B cell (primary cell): ENCODE results near the gene ZSWIM6. TPM values are rescaled to one million over a fixed set of nuclear protein-coding genes. Genes with fewer than 3 reads are reported as not detected.

ENCODE experiments used
- ATAC-seq: fragments of 200-7000 bp; cut with Tn5 transposase; one replicate; pipeline ENCODE4 v1.10.0; 2021; ENCODE audit warnings: low read depth, mild to moderate bottlenecking, moderate number of reproducible peaks, moderate library complexity
- CTCF ChIA-PET: fragments of 350-600 bp; sonication (Branson Sonifier 250); formaldehyde crosslinking; loops from one replicate; lab custom pipeline; 2021; ENCODE audit warnings: antibody characterized with exemption, inconsistent platforms; lab: Charles Lee
- POLR2A ChIA-PET: fragments of 350-600 bp; sonication (Branson Sonifier 250); formaldehyde crosslinking; loops from one replicate; lab custom pipeline; 2021; ENCODE audit warnings: antibody characterized with exemption; lab: Charles Lee
- DNase-seq: peaks from one replicate; pipeline ENCODE4 v3.0.0; 2013
- H2AFZ ChIP-seq: 2 replicates; pipeline ENCODE4 v1.6.1; 2012; ENCODE audit warnings: mild to moderate bottlenecking, low read depth, low read length; ENCODE audit not compliant: insufficient read depth, poor library complexity, severe bottlenecking
- H3K27ac ChIP-seq, 2 donors: 1 replicate in 1 of 2; 2 replicates in 1 of 2; pipeline ENCODE4 v1.5.1; 2012 to 2013; ENCODE audit warnings: low read length in 2 of 2, mild to moderate bottlenecking in 2 of 2, moderate library complexity in 1 of 2
- H3K27me3 ChIP-seq, 4 experiments: fragments of 200-600 bp in 1 of 4; sonication (generic) in 1 of 4; replicated peaks in 1 of 4; 1 replicate in 2 of 4; 2 replicates in 2 of 4; pipeline versions ENCODE4 v1.6.1 to v1.7.0; 2013 to 2016; ENCODE audit warnings: low read length in 3 of 4, mild to moderate bottlenecking in 2 of 4, mixed read lengths in 1 of 4, moderate library complexity in 1 of 4; ENCODE audit not compliant: insufficient read depth in 4 of 4, control insufficient read depth in 3 of 4; ENCODE audit errors: control extremely low read depth in 1 of 4
- H3K36me3 ChIP-seq, 2 experiments: replicated peaks in 1 of 2; 1 replicate in 1 of 2; 2 replicates in 1 of 2; pipeline versions ENCODE4 v1.6.1 to v1.7.1; 2013; ENCODE audit warnings: low read length in 1 of 2; ENCODE audit not compliant: insufficient read depth in 2 of 2, control insufficient read depth in 1 of 2; ENCODE audit errors: control extremely low read depth in 1 of 2, extremely low read depth in 1 of 2
- H3K4me1 ChIP-seq, 2 donors: fragments of 200-600 bp in 1 of 2; sonication (generic) in 1 of 2; 1 replicate in 1 of 2; 2 replicates in 1 of 2; pipeline versions ENCODE4 v1.5.1 to v1.6.1; 2013 to 2017; ENCODE audit warnings: low read length in 2 of 2; ENCODE audit not compliant: control insufficient read depth in 2 of 2, insufficient read depth in 2 of 2
- H3K4me2 ChIP-seq: replicated peaks from 2 replicates; pipeline ENCODE3; 2012; ENCODE audit warnings: mild to moderate bottlenecking, low read depth, low read length; ENCODE audit not compliant: poor library complexity, severe bottlenecking
- H3K4me3 ChIP-seq, 5 experiments: fragments of 200-600 bp in 1 of 5; sonication (generic) in 1 of 5; 1 replicate in 3 of 5; 2 replicates in 2 of 5; pipeline versions ENCODE4 v1.5.1 to v1.7.0; 2011 to 2016; ENCODE audit warnings: low read length in 4 of 5, mild to moderate bottlenecking in 4 of 5, low read depth in 2 of 5, control low read depth in 1 of 5, moderate library complexity in 1 of 5; ENCODE audit not compliant: insufficient read depth in 1 of 5; ENCODE audit errors: control extremely low read depth in 1 of 5, extremely low read depth in 1 of 5
- H3K79me2 ChIP-seq: fragments of 200-600 bp; sonication (generic); one replicate; pipeline ENCODE4 v1.6.0; 2016; ENCODE audit warnings: low read length; ENCODE audit not compliant: control insufficient read depth, insufficient read depth
- H3K9ac ChIP-seq: fragments of 200-600 bp; sonication (generic); 2 replicates; pipeline ENCODE4 v1.6.1; 2017; ENCODE audit warnings: mild to moderate bottlenecking, low read length, moderate library complexity
- H3K9me3 ChIP-seq, 3 donors: one replicate each; pipeline versions ENCODE4 v1.6.1 to v1.7.1; 2013; ENCODE audit warnings: low read length in 2 of 3; ENCODE audit not compliant: control insufficient read depth in 2 of 3, insufficient read depth in 1 of 3; ENCODE audit errors: control extremely low read depth in 1 of 3
- H4K20me1 ChIP-seq: 2 replicates; pipeline ENCODE4 v1.6.0; 2012; ENCODE audit warnings: mild to moderate bottlenecking, low read length; ENCODE audit not compliant: insufficient read depth, control insufficient read depth, poor library complexity, severe bottlenecking
- H3K27ac Mint-ChIP-seq: one replicate; pipeline ENCODE4 v1.8.0; 2021; ENCODE audit warnings: mixed read lengths
- H3K27me3 Mint-ChIP-seq: one replicate; pipeline ENCODE4 v1.8.0; 2021; ENCODE audit warnings: mixed read lengths
- H3K4me1 Mint-ChIP-seq: one replicate; pipeline ENCODE4 v1.8.0; 2021; ENCODE audit warnings: mixed read lengths
- H3K4me3 Mint-ChIP-seq: one replicate; pipeline ENCODE4 v1.8.0; 2021; ENCODE audit warnings: mixed read lengths
- H3K9me3 Mint-ChIP-seq: one replicate; pipeline ENCODE4 v1.8.0; 2022; ENCODE audit warnings: mixed read lengths; ENCODE audit not compliant: insufficient read depth
- CTCF ChIP-seq: fragments of 200-600 bp; IDR thresholded peaks from one replicate; pipeline ENCODE4 v1.8.0; 2022; ENCODE audit warnings: antibody characterized with exemption, mild to moderate bottlenecking
- EZH2 ChIP-seq: IDR thresholded peaks from 2 replicates; pipeline ENCODE4 v1.6.1; 2012; ENCODE audit warnings: borderline replicate concordance, low read depth, mild to moderate bottlenecking, moderate library complexity, low read length; ENCODE audit not compliant: insufficient read depth, poor library complexity, severe bottlenecking
- WGBS: methylation state at CpG from one replicate; pipeline ENCODE4 v1.1.5; 2013; ENCODE audit warnings: missing lambda C conversion rate; ENCODE audit not compliant: insufficient coverage; 5-methylcytosine and 5-hydroxymethylcytosine counted together
- intact Hi-C: fragments of 100-400 bp; cut with micrococcal nuclease; formaldehyde crosslinking; loops from one replicate; pipeline ENCODE4 v1.10.0; 2022
- polyA plus RNA-seq: library from polyadenylated mRNA; depleted of rRNA; stranded (reverse); fragments of >200 nt; gene quantifications from 2 replicates; pipeline ENCODE4 v1.2.3, GENCODE V29; 2012
- total RNA-seq, 2 donors: library from RNA; stranded (reverse); fragments of 120-200 nt in 1 of 2; gene quantifications; 1 replicate in 1 of 2; 2 replicates in 1 of 2; pipeline versions ENCODE4 v1.2.3 to v1.2.4, GENCODE V29; 2013 to 2022

The ZSWIM6 gene
- total and polyA plus RNA-seq, 2 donors (not counting 1 experiment from before 2014, with no cell fraction given): 7.9 to 16.4 TPM

GRCh38 chr5:61351733-61352132 is 19.7 kb downstream of the ZSWIM6 start:
- no peaks in the 10 kb centered on the region for H3K9me3 Mint-ChIP-seq
- H3K27ac Mint-ChIP-seq: no peak overlapping the region
- H3K27ac ChIP-seq: no peak overlapping the region
- H3K79me2 ChIP-seq: peaks cover 77% of the 10 kb centered on the region
- no peak overlapping the region for H3K4me3 ChIP-seq
- no peak overlapping the region for H2AFZ ChIP-seq
- H3K36me3 ChIP-seq: no peaks in the 10 kb centered on the region
- TF ChIP-seq EZH2 (no peak), CTCF (no peak)
- CTCF ChIA-PET: no interaction called here
- H3K4me1 ChIP-seq: peaks cover 0 to 6% of the 10 kb centered on the region in 2 donors
- no peak overlapping the region for H3K9ac ChIP-seq
- POLR2A ChIA-PET: no interaction called here
- DNase-seq (no peak), ATAC-seq (no peak)
- H3K4me1 Mint-ChIP-seq: peaks cover 50% of the 10 kb centered on the region
- WGBS: 100% methylated on average over 1 of the region's 2 CpGs
- peaks cover 55% of the 10 kb centered on the region for H4K20me1 ChIP-seq
- peaks cover 0 to under 1% (median 0%) of the 10 kb centered on the region in 3 donors for H3K9me3 ChIP-seq
- intact Hi-C loops: no loop called here
- no peak overlapping the region for H3K4me3 Mint-ChIP-seq
- no peak overlapping the region for H3K4me2 ChIP-seq
- H3K27me3 ChIP-seq: no peaks in the 10 kb centered on the region
- H3K27me3 Mint-ChIP-seq: no peaks in the 10 kb centered on the region

- Mint-ChIP-seq H3K27me3 (no peaks in the 10 kb centered on the region), H3K27ac (no peak overlapping the region), H3K9me3 (no peaks in the 10 kb centered on the region), H3K4me3 (no peak overlapping the region), H3K4me1 (peaks cover 47% of the 10 kb centered on the region)
- DNase-seq (no peak), ATAC-seq (no peak)
- Histone ChIP-seq H3K36me3 (no peaks in the 10 kb centered on the region), H2AFZ (no peak overlapping the region), H3K4me1 (peaks cover 0 to 6% of the 10 kb centered on the region in 2 donors), H4K20me1 (peaks cover 50% of the 10 kb centered on the region), H3K9me3 (peaks cover 0 to 5% (median 2%) of the 10 kb centered on the region in 3 donors), H3K9ac (no peak overlapping the region), H3K4me2 (no peak overlapping the region), H3K27me3 (no peaks in the 10 kb centered on the region), H3K4me3 (no peak overlapping the region), H3K79me2 (peaks cover 78% of the 10 kb centered on the region), H3K27ac (no peak overlapping the region)
- TF ChIP-seq EZH2 (no peak), CTCF (no peak)
- intact Hi-C loops: no loop called here
- ChIA-PET CTCF (no interaction called here), POLR2A (no interaction called here)
Observed at GRCh38 chr5:61352180-61352579, 20.1 kb downstream of the ZSWIM6 start.
